H9 (cell line): ENCODE data around the gene NACC1. TPM values are rescaled to one million over a fixed set of nuclear protein-coding genes. Genes with fewer than 3 reads are reported as not detected.

Experiments
- DNase-seq: peaks from one replicate; pipeline ENCODE4 v3.0.0-alpha.2; 2017
- H2AFZ ChIP-seq: one replicate; pipeline ENCODE4 v1.6.1; 2013; ENCODE audit warnings: mild to moderate bottlenecking, low read length, control low read depth, moderate library complexity
- H2AK5ac ChIP-seq: 2 replicates; pipeline ENCODE4 v1.6.1; 2013; ENCODE audit warnings: low read length, control low read depth, mixed read lengths; ENCODE audit not compliant: insufficient read length
- H2BK120ac ChIP-seq: one replicate; pipeline ENCODE4 v1.6.1; 2013; ENCODE audit warnings: low read depth, mild to moderate bottlenecking, low read length, control low read depth, inconsistent platforms; ENCODE audit not compliant: poor library complexity, severe bottlenecking
- H2BK12ac ChIP-seq: 2 replicates; pipeline ENCODE4 v1.6.1; 2013; ENCODE audit warnings: low read length, control low read depth, mixed read lengths, low read depth; ENCODE audit not compliant: insufficient read length
- H2BK15ac ChIP-seq: 2 replicates; pipeline ENCODE4 v1.6.1; 2013; ENCODE audit warnings: low read depth, low read length, control low read depth
- H2BK20ac ChIP-seq: one replicate; pipeline ENCODE4 v1.6.1; 2013; ENCODE audit warnings: low read depth, mild to moderate bottlenecking, low read length, control low read depth, inconsistent platforms; ENCODE audit not compliant: poor library complexity, severe bottlenecking
- H2BK5ac ChIP-seq: 2 replicates; pipeline ENCODE4 v1.6.1; 2013; ENCODE audit warnings: low read length, control low read depth, mixed read lengths; ENCODE audit not compliant: insufficient read length
- H3K14ac ChIP-seq: 2 replicates; pipeline ENCODE4 v1.6.1; 2013; ENCODE audit warnings: low read length, control low read depth; ENCODE audit not compliant: insufficient read depth
- H3K18ac ChIP-seq: 2 replicates; pipeline ENCODE4 v1.6.1; 2013; ENCODE audit warnings: low read depth, mild to moderate bottlenecking, mixed read lengths, low read length, control low read depth; ENCODE audit not compliant: insufficient read length
- H3K23ac ChIP-seq: 2 replicates; pipeline ENCODE4 v1.6.1; 2013; ENCODE audit warnings: low read length, control low read depth, mixed read lengths, low read depth; ENCODE audit not compliant: insufficient read length
- H3K23me2 ChIP-seq: 2 replicates; pipeline ENCODE4 v1.6.1; 2013; ENCODE audit warnings: low read depth, mild to moderate bottlenecking, mixed read lengths, low read length, control low read depth; ENCODE audit not compliant: insufficient read length, poor library complexity, severe bottlenecking
- H3K27ac ChIP-seq: 2 replicates; pipeline ENCODE4 v1.5.1; 2013; ENCODE audit warnings: low read length, control low read depth, mixed read lengths, low read depth; ENCODE audit not compliant: insufficient read length
- H3K27me3 ChIP-seq: 2 replicates; pipeline ENCODE4 v1.6.1; 2013; ENCODE audit warnings: low read length, control low read depth, inconsistent platforms; ENCODE audit not compliant: insufficient read depth
- H3K4ac ChIP-seq: 2 replicates; pipeline ENCODE4 v1.6.1; 2013; ENCODE audit warnings: low read depth, mild to moderate bottlenecking, control low read depth, inconsistent platforms, low read length, moderate library complexity
- H3K4me1 ChIP-seq: 2 replicates; pipeline ENCODE4 v1.6.1; 2013; ENCODE audit warnings: low read length, control low read depth, inconsistent platforms; ENCODE audit not compliant: insufficient read depth
- H3K4me2 ChIP-seq: 2 replicates; pipeline ENCODE4 v1.6.1; 2013; ENCODE audit warnings: low read length, control low read depth, mixed read lengths; ENCODE audit not compliant: insufficient read length, insufficient read depth
- H3K56ac ChIP-seq: 2 replicates; pipeline ENCODE4 v1.6.1; 2013; ENCODE audit warnings: low read depth, mild to moderate bottlenecking, mixed read lengths, low read length, control low read depth; ENCODE audit not compliant: insufficient read length
- H3K79me1 ChIP-seq: 2 replicates; pipeline ENCODE4 v1.6.1; 2013; ENCODE audit warnings: low read depth, mild to moderate bottlenecking, moderate library complexity, low read length, control low read depth, inconsistent platforms; ENCODE audit not compliant: insufficient read depth, poor library complexity, severe bottlenecking
- H3K79me2 ChIP-seq: 2 replicates; pipeline ENCODE4 v1.6.1; 2013; ENCODE audit warnings: low read length, control low read depth, inconsistent platforms; ENCODE audit not compliant: insufficient read depth
- H3K9ac ChIP-seq: 2 replicates; pipeline ENCODE4 v1.6.1; 2013; ENCODE audit warnings: low read length, control low read depth, mixed read lengths; ENCODE audit not compliant: insufficient read length; ENCODE audit errors: extremely low read depth
- H3K9me3 ChIP-seq: one replicate; pipeline ENCODE4 v1.6.1; 2013; ENCODE audit warnings: low read depth, low read length, inconsistent platforms; ENCODE audit not compliant: control insufficient read depth
- H3T11ph ChIP-seq: one replicate; pipeline ENCODE4 v1.6.1; 2013; ENCODE audit warnings: mild to moderate bottlenecking, low read length, control low read depth, inconsistent platforms
- H4K20me1 ChIP-seq: one replicate; pipeline ENCODE4 v1.6.1; 2013; ENCODE audit not compliant: control insufficient read depth, insufficient read length, insufficient read depth
- H4K5ac ChIP-seq: 2 replicates; pipeline ENCODE4 v1.6.1; 2013; ENCODE audit warnings: low read depth, mild to moderate bottlenecking, mixed read lengths, low read length, control low read depth; ENCODE audit not compliant: insufficient read length
- H4K8ac ChIP-seq: replicated peaks from 2 replicates; pipeline ENCODE4 v1.6.1; 2013; ENCODE audit warnings: low read length, control low read depth, mixed read lengths, low read depth; ENCODE audit not compliant: insufficient read length
- H4K91ac ChIP-seq: 2 replicates; pipeline ENCODE4 v1.6.1; 2013; ENCODE audit warnings: low read depth, mild to moderate bottlenecking, moderate library complexity, mixed read lengths, low read length, control low read depth; ENCODE audit not compliant: insufficient read length
- H3K27ac Mint-ChIP-seq, 3 experiments: 2 replicates in 2 of 3; 3 replicates in 1 of 3; pipeline ENCODE4 v1.8.0; 2020 to 2021; ENCODE audit warnings: mixed read lengths in 3 of 3, mild to moderate bottlenecking in 1 of 3, moderate library complexity in 1 of 3
- H3K27me3 Mint-ChIP-seq: 2 replicates; pipeline ENCODE4 v1.8.0; 2021; ENCODE audit warnings: low read depth, mild to moderate bottlenecking, moderate library complexity, mixed read lengths
- H3K36me3 Mint-ChIP-seq, 3 experiments: 2 replicates in 2 of 3; 3 replicates in 1 of 3; pipeline ENCODE4 v1.8.0; 2020 to 2021; ENCODE audit warnings: low read depth in 3 of 3, mixed read lengths in 3 of 3; ENCODE audit not compliant: insufficient read depth in 1 of 3
- H3K4me1 Mint-ChIP-seq, 2 experiments: 2 replicates each; pipeline ENCODE4 v1.8.0; 2020; ENCODE audit warnings: mixed read lengths in 2 of 2
- H3K4me3 Mint-ChIP-seq, 2 experiments: 2 replicates in 1 of 2; 3 replicates in 1 of 2; pipeline ENCODE4 v1.8.0; 2020 to 2021; ENCODE audit warnings: mild to moderate bottlenecking in 2 of 2, mixed read lengths in 2 of 2, moderate library complexity in 1 of 2
- H3K9me3 Mint-ChIP-seq, 2 experiments: 2 replicates in 1 of 2; 3 replicates in 1 of 2; pipeline ENCODE4 v1.8.0; 2020; ENCODE audit warnings: mild to moderate bottlenecking in 2 of 2, mixed read lengths in 2 of 2, moderate library complexity in 1 of 2
- CTCF ChIP-seq: fragments of 200-600 bp; sonication (generic); conservative IDR thresholded peaks from 3 replicates; pipeline ENCODE4 v1.8.0; 2021; ENCODE audit warnings: antibody characterized with exemption, mild to moderate bottlenecking
- WGBS: extraction: QIAGEN DNeasy Blood & Tissue Kit; methylation state at CpG from one replicate; pipeline ENCODE4 v1.1.7; 2013; ENCODE audit warnings: missing lambda C conversion rate, low lambda C conversion rate, mixed read lengths; ENCODE audit not compliant: insufficient read length; ENCODE audit errors: extremely low coverage; 5-methylcytosine and 5-hydroxymethylcytosine counted together
- total RNA-seq: library from RNA; stranded (reverse); gene quantifications from 2 replicates; pipeline ENCODE4 v1.2.1, GENCODE V29; 2021

The NACC1 gene
- total RNA-seq, 1 experiment from 2014 or later, result 198 TPM

- H3K56ac ChIP-seq, result no peak overlapping the region
- H4K8ac ChIP-seq, result no peak overlapping the region
- Mint-ChIP-seq H3K36me3 (peaks cover 0 to 3% (median 2%) of the 10 kb centered on the region in 3 experiments; a peak in 3 of 7 replicates), H3K4me1 (peaks cover 21 to 35% of the 10 kb centered on the region in 2 experiments), H3K27ac (no peak overlapping the region), H3K27me3 (peaks cover 74% of the 10 kb centered on the region), H3K9me3 (peaks cover 7% of the 10 kb centered on the region in 2 experiments; a peak in 4 of 5 replicates), H3K4me3 (peak overlapping the region in 1 of 2 experiments; percentile 63; a peak in 2 of 5 replicates)
- no peak overlapping the region for H3K27ac ChIP-seq
- no peak for DNase-seq
- H3T11ph ChIP-seq, result no peak overlapping the region
- no peaks in the 10 kb centered on the region for H3K79me2 ChIP-seq
- no peak for TF ChIP-seq CTCF
- peaks cover 12% of the 10 kb centered on the region for H3K23me2 ChIP-seq
- no peak overlapping the region for H3K4ac ChIP-seq
- no peak overlapping the region for H3K4me2 ChIP-seq
- no peak overlapping the region for H3K23ac ChIP-seq
- H3K27me3 ChIP-seq, result peaks cover 33% of the 10 kb centered on the region; the same call in 1 of the 2 replicates
- no peaks in the 10 kb centered on the region for H3K9me3 ChIP-seq
- H3K18ac ChIP-seq, result no peak overlapping the region
- no peaks in the 10 kb centered on the region for H3K79me1 ChIP-seq
- H4K5ac ChIP-seq, result no peak overlapping the region
- no peak overlapping the region for H2AFZ ChIP-seq
- no peak overlapping the region for H2BK12ac ChIP-seq
- H2BK120ac ChIP-seq, result no peak overlapping the region
- H2BK15ac ChIP-seq, result no peak overlapping the region
- peaks cover 3% of the 10 kb centered on the region for H4K20me1 ChIP-seq
- no peak overlapping the region for H3K14ac ChIP-seq
- no peak overlapping the region for H2BK20ac ChIP-seq
- H4K91ac ChIP-seq, result no peak overlapping the region
- no peak overlapping the region for H2BK5ac ChIP-seq
- no peaks in the 10 kb centered on the region for H3K4me1 ChIP-seq
- no peak overlapping the region for H3K9ac ChIP-seq
- H2AK5ac ChIP-seq, result no peak overlapping the region
- WGBS, result no CpG with 5 or more reads among the region's 12 CpGs
Observed at GRCh38 chr19:13100031-13100588, 18.0 kb upstream of the NACC1 start.
